PC-9 (cell line): ENCODE measurements around the gene TTF2. TPM values are rescaled to one million over a fixed set of nuclear protein-coding genes. Genes with fewer than 3 reads are reported as not detected.

ENCODE experiments used
- BruUV-seq: library from RNA; stranded (reverse); fragments of 400-500 nt; replicated peaks from 2 replicates; lab custom pipeline; 2021; lab: Mats Ljungman, UMichigan
- CTCF ChIA-PET: fragments of 300-600 bp; sonication (Branson Sonifier 250); formaldehyde crosslinking; loops from one replicate; lab custom pipeline; 2022; ENCODE audit warnings: antibody characterized with exemption; lab: Charles Lee
- POLR2A ChIA-PET: fragments of 300-600 bp; sonication (Branson Sonifier 250); formaldehyde crosslinking; loops from one replicate; lab custom pipeline; 2022; ENCODE audit warnings: antibody characterized with exemption; ENCODE audit not compliant: unreplicated experiment; lab: Charles Lee
- DNase-seq, 2 experiments: peaks; one replicate each; pipeline versions ENCODE4 v3.0.0 to v3.0.0-alpha.2; 2015 to 2022; ENCODE audit warnings: mixed read lengths in 1 of 2
- H2AFZ ChIP-seq: fragments of 200-600 bp; sonication (generic); 2 replicates; pipeline ENCODE4 v1.8.1; 2017; ENCODE audit warnings: antibody characterized with exemption
- H3F3A ChIP-seq: fragments of 200-600 bp; sonication (generic); 2 replicates; pipeline ENCODE4 v1.8.1; 2017; ENCODE audit warnings: antibody characterized with exemption, mild to moderate bottlenecking, low read depth; ENCODE audit not compliant: insufficient read depth
- H3K27ac ChIP-seq: fragments of 200-600 bp; sonication (generic); 2 replicates; pipeline ENCODE4 v1.6.1; 2016; ENCODE audit warnings: mixed run types
- H3K27me3 ChIP-seq: fragments of 200-600 bp; sonication (generic); 2 replicates; pipeline ENCODE4 v1.6.1; 2016; ENCODE audit warnings: low read depth, mixed run types; ENCODE audit not compliant: insufficient read depth
- H3K36me3 ChIP-seq: fragments of 200-600 bp; sonication (generic); 2 replicates; pipeline ENCODE4 v1.6.1; 2016; ENCODE audit warnings: low read depth, mixed run types
- H3K4me1 ChIP-seq: fragments of 200-600 bp; sonication (generic); replicated peaks from 2 replicates; pipeline ENCODE4 v1.6.1; 2016; ENCODE audit warnings: mixed run types; ENCODE audit not compliant: insufficient read depth
- H3K4me2 ChIP-seq: fragments of 200-600 bp; sonication (generic); 2 replicates; pipeline ENCODE4 v1.6.1; 2017; ENCODE audit warnings: mixed run types
- H3K4me3 ChIP-seq: fragments of 200-600 bp; sonication (generic); 2 replicates; pipeline ENCODE4 v1.6.1; 2016; ENCODE audit warnings: mixed run types
- H3K79me2 ChIP-seq: fragments of 200-600 bp; sonication (generic); 2 replicates; pipeline ENCODE4 v1.6.1; 2017; ENCODE audit warnings: low read depth, mixed run types
- H3K9me2 ChIP-seq: fragments of 200-600 bp; sonication (generic); 2 replicates; pipeline ENCODE4 v1.8.1; 2017; ENCODE audit warnings: mild to moderate bottlenecking; ENCODE audit not compliant: insufficient read depth
- H3K9me3 ChIP-seq: fragments of 200-600 bp; sonication (generic); 2 replicates; pipeline ENCODE4 v1.8.1; 2016; ENCODE audit warnings: low read depth; ENCODE audit not compliant: insufficient read depth
- H4K20me1 ChIP-seq: fragments of 200-600 bp; sonication (generic); 2 replicates; pipeline ENCODE4 v1.8.1; 2017; ENCODE audit not compliant: insufficient read depth
- EZH2 ChIP-seq: fragments of 200-600 bp; sonication (generic); IDR thresholded peaks from 2 replicates; pipeline ENCODE4 v1.8.0; 2017; ENCODE audit warnings: antibody characterized with exemption, low read depth
- intact Hi-C: fragments of 100-400 bp; cut with micrococcal nuclease; formaldehyde crosslinking; loops from one replicate; pipeline ENCODE4 v1.10.0; 2022; ENCODE audit not compliant: unreplicated experiment
- total RNA-seq: library from RNA; stranded (reverse); gene quantifications from 2 replicates; pipeline ENCODE4 v1.2.3, GENCODE V29; 2021
- TF ChIP-seq, protein P1 (sequence below): fragments of 200-600 bp; sonication (generic); conservative IDR thresholded peaks from 2 replicates; pipeline ENCODE4 v1.6.1; 2017; ENCODE audit warnings: mixed run types, antibody characterized with exemption, mild to moderate bottlenecking, moderate library complexity

Gene TTF2
- total RNA-seq, 1 experiment from 2014 or later = 62.2 TPM

DNA sequence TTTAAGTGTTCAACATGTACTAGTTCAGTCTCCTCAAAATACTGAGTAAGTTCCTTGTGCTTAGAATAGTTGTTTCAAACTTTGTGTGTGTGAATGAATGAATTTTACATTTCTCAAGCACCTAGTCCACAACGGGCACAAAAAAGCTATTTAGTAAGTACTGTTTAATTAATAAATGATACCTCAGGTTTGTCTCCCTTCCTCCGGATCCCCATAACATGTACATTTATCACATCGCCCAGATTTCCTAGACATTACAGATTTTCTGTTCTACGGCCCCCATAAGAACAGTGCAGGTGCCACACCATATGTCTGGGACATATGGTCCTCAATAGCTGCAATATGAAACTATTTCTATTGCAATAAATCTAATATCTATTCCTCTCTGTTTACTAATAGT, 1.3 kb upstream of the TTF2 start:
- Histone ChIP-seq H4K20me1 (no peaks in the 10 kb centered on the region), H3K9me2 (no peaks in the 10 kb centered on the region), H3K27ac (peak overlapping the region; percentile 70), H3K9me3 (no peaks in the 10 kb centered on the region), H3K79me2 (peaks cover 53% of the 10 kb centered on the region), H2AFZ (peak overlapping the region; percentile 88), H3K36me3 (peaks cover 19% of the 10 kb centered on the region), H3K4me2 (peak overlapping the region; percentile 99), H3K4me1 (peaks cover 24% of the 10 kb centered on the region), H3K27me3 (no peaks in the 10 kb centered on the region), H3F3A (peaks cover 11% of the 10 kb centered on the region), H3K4me3 (peak overlapping the region; percentile 67)
- ChIA-PET CTCF (no interaction called here), POLR2A (no interaction called here)
- no peak for DNase-seq
- intact Hi-C loops = loop anchor here (5.0 kb wide), 2 partner anchors 542 to 917 kb away; no protein-coding TSS in a partner anchor
- BruUV-seq = no TSS peak
- TF ChIP-seq, protein P1, sequence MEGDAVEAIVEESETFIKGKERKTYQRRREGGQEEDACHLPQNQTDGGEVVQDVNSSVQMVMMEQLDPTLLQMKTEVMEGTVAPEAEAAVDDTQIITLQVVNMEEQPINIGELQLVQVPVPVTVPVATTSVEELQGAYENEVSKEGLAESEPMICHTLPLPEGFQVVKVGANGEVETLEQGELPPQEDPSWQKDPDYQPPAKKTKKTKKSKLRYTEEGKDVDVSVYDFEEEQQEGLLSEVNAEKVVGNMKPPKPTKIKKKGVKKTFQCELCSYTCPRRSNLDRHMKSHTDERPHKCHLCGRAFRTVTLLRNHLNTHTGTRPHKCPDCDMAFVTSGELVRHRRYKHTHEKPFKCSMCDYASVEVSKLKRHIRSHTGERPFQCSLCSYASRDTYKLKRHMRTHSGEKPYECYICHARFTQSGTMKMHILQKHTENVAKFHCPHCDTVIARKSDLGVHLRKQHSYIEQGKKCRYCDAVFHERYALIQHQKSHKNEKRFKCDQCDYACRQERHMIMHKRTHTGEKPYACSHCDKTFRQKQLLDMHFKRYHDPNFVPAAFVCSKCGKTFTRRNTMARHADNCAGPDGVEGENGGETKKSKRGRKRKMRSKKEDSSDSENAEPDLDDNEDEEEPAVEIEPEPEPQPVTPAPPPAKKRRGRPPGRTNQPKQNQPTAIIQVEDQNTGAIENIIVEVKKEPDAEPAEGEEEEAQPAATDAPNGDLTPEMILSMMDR = no peak
- TF ChIP-seq EZH2 = no peak

DNA sequence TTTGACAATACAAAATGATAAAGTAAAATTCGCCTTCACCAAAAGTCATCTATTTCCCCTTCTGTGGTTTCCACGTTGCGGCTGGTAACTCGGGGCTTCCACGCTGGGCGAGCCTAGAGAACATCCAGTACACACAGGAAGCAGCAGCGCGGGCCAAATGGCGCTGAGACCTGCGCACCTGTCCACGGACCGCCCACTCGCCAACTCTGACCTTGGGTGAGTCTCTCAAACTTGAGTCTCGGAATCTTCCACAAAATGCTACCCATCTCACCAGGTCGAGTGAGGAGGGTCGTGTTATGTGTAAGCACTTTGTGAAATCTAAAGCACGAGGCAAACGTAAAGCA, 820 bp upstream of the TTF2 start:
- Histone ChIP-seq H3K9me2 (no peaks in the 10 kb centered on the region), H3K27me3 (no peaks in the 10 kb centered on the region), H3K4me2 (peak overlapping the region; percentile 99), H3K4me1 (peaks cover 24% of the 10 kb centered on the region), H3K79me2 (peaks cover 53% of the 10 kb centered on the region), H3K9me3 (no peaks in the 10 kb centered on the region), H3K27ac (peak overlapping the region; percentile 70), H3K36me3 (peaks cover 23% of the 10 kb centered on the region), H4K20me1 (no peaks in the 10 kb centered on the region), H2AFZ (peak overlapping the region; percentile 88), H3F3A (peaks cover 11% of the 10 kb centered on the region), H3K4me3 (peak overlapping the region; percentile 67)
- BruUV-seq = TSS peak; percentile 88
- peak in 1 of 2 experiments; percentile 59 for DNase-seq
- ChIA-PET CTCF (interaction anchor here (0.9 kb wide), 1 partner anchor 363 kb away, joined by 4 read pairs; no protein-coding TSS in a partner anchor), POLR2A (interaction anchor here (0.6 to 1.1 kb wide), 2 partner anchors 359 to 363 kb away, joined by 3 to 5 read pairs; no protein-coding TSS in a partner anchor)
- intact Hi-C loops = loop anchor here (5.0 kb wide), 2 partner anchors 542 to 917 kb away; no protein-coding TSS in a partner anchor
- TF ChIP-seq, protein P1 = no peak
- TF ChIP-seq EZH2 = no peak

DNA sequence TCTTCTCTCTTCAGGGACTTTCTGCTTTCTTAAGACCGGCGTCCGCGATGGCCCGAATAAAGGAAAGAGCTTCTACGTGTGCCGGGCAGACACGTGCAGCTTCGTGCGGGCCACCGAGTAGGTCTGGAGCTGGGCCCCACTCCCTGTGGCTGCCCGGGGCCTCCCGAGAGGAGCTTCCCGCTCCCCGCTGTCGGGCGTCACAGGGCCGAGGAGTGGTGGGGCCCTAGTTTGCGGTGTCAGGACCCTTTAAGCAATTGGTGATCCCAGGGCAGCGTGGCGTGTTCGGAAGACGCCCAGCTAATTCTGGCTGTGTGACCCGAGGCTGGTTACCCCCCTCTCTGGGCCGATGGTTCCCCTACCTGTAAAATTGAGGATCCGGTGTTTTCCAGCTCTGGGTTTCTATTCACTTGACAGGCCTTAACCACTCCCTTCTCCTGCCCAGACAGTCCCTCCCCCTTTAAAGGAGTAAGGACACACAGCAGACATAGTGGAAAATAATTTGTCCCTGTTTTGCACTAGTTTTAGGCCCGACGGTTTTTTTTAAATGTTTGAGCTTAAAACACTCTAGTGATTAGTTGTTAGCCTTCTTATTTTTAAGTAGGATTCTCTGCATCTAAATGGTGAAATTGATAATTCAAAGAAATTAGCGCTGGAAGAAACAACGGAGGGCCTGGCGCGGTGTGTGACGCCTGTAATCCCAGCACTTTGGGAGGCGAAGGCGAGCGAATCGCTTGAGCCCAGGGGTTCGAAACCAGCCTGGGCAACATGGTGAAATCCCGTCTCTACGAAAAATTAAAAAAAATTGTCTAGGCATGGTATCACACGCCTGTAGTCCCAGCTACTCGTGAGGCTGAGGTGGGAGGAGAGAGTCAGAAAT, 553 bp downstream of the TTF2 start:
- intact Hi-C loops = loop anchor here (2.0 to 5.0 kb wide), 3 partner anchors 207 to 553 kb away; no protein-coding TSS in a partner anchor
- peaks cover 24% of the 10 kb centered on the region for H3K4me1 ChIP-seq
- peak overlapping the region; percentile 87 for H2AFZ ChIP-seq
- peak overlapping the region; percentile 80 for H3K4me2 ChIP-seq
- TF ChIP-seq, protein P1 = no peak
- TF ChIP-seq EZH2 = no peak
- peak overlapping the region; percentile 58 for H3K27ac ChIP-seq
- peak in 1 of 2 experiments; percentile 62 for DNase-seq
- H4K20me1 ChIP-seq = no peaks in the 10 kb centered on the region
- H3K9me3 ChIP-seq = no peaks in the 10 kb centered on the region
- H3K9me2 ChIP-seq = no peaks in the 10 kb centered on the region
- H3K36me3 ChIP-seq = peaks cover 23% of the 10 kb centered on the region
- H3K4me3 ChIP-seq = peak overlapping the region; percentile 67
- peaks cover 11% of the 10 kb centered on the region for H3F3A ChIP-seq
- no peaks in the 10 kb centered on the region for H3K27me3 ChIP-seq
- BruUV-seq = TSS peak; percentile 85
- ChIA-PET CTCF (interaction anchor here (0.6 to 1.7 kb wide), 5 partner anchors 68 to 531 kb away, joined by 3 to 6 read pairs (median 4); no protein-coding TSS in a partner anchor), POLR2A (interaction anchor here (0.5 to 1.2 kb wide), 21 partner anchors 59 to 1431 kb away, joined by 3 to 17 read pairs (median 3); partner anchors contain the start of genes CD58 and IGSF3)
- H3K79me2 ChIP-seq = peaks cover 53% of the 10 kb centered on the region
